ENCODE results near the gene IFT88. TPM values are rescaled to one million over a fixed set of nuclear protein-coding genes. Genes with fewer than 3 reads are reported as not detected.

IFT88 gene
- polyA plus RNA-seq, 3 donors: 2.9 to 4.5 (median 4.1) TPM

DNA sequence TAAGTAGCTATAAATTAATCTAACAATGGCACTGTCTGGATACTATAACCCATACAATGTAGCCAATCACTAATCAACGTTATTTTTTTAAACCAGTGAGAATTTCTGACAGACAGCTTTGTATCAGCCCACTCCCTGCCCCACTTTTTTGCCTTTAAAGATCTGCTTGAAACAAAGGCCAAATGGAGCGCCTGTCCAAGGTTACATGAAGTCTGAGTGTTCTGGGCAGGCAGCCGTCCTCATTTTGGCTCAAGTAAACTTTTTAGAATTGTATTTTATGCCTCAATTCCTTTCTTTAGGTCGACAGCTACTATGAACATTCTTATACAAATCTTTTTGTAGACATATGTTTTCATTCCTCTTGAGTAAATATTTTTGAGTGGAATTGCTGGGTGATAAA, 6.2 kb downstream of the IFT88 start:
- peaks cover 3 to 5% of the 10 kb centered on the region in 2 donors for H3K4me1 ChIP-seq (ENCODE audit: control insufficient read depth in 1 of 2, insufficient read depth in 2 of 2, low read length in 2 of 2)
- H3K9me3 Mint-ChIP-seq: peaks cover 5 to 14% (median 7%) of the 10 kb centered on the region in 7 donors
- intact Hi-C loops (cut with micrococcal nuclease): loop anchor here in 1 of 2 donors (10.0 kb wide), 1 partner anchor 48 kb away; the partner anchor contains the start of gene CRYL1
- H3K4me1 Mint-ChIP-seq: peaks cover 8% of the 10 kb centered on the region
- H2AFZ ChIP-seq (ENCODE audit: insufficient read depth, low read depth, low read length, poor library complexity, severe bottlenecking): no peak overlapping the region
- H3K9me3 ChIP-seq (replicated peaks in 1 of 2; ENCODE audit: control insufficient read depth in 1 of 2, insufficient read depth in 1 of 2, low read length in 2 of 2): no peaks in the 10 kb centered on the region
- H3K79me2 ChIP-seq (ENCODE audit: insufficient read depth, low read length): no peaks in the 10 kb centered on the region
- no peak overlapping the region for H3K27ac Mint-ChIP-seq
- 100% methylated on average over 1 of the region's 4 CpGs for WGBS (ENCODE audit: insufficient coverage)
- TF ChIP-seq, protein P1, sequence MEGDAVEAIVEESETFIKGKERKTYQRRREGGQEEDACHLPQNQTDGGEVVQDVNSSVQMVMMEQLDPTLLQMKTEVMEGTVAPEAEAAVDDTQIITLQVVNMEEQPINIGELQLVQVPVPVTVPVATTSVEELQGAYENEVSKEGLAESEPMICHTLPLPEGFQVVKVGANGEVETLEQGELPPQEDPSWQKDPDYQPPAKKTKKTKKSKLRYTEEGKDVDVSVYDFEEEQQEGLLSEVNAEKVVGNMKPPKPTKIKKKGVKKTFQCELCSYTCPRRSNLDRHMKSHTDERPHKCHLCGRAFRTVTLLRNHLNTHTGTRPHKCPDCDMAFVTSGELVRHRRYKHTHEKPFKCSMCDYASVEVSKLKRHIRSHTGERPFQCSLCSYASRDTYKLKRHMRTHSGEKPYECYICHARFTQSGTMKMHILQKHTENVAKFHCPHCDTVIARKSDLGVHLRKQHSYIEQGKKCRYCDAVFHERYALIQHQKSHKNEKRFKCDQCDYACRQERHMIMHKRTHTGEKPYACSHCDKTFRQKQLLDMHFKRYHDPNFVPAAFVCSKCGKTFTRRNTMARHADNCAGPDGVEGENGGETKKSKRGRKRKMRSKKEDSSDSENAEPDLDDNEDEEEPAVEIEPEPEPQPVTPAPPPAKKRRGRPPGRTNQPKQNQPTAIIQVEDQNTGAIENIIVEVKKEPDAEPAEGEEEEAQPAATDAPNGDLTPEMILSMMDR (IDR thresholded peaks at IDR 0.05): no peak
- H3K4me3 Mint-ChIP-seq: no peak overlapping the region
- no peak overlapping the region for H3K4me2 ChIP-seq (replicated peaks; ENCODE audit: extremely low read depth, low read length, poor library complexity, severe bottlenecking)
- H4K20me1 ChIP-seq (ENCODE audit: insufficient read depth, low read length): no peaks in the 10 kb centered on the region
- H3K27me3 Mint-ChIP-seq (ENCODE audit: low read depth in 3 of 3): no peaks in the 10 kb centered on the region
- peaks cover 16 to 29% of the 10 kb centered on the region in 2 donors for H3K36me3 Mint-ChIP-seq
- no peak overlapping the region for H3K9ac ChIP-seq (ENCODE audit: insufficient read depth, low read length, poor library complexity, severe bottlenecking)
- H3K27me3 ChIP-seq (ENCODE audit: control insufficient read depth in 2 of 2, insufficient read depth in 2 of 2, low read length in 2 of 2): no peaks in the 10 kb centered on the region
- no peak overlapping the region for H3K4me3 ChIP-seq (replicated peaks in 1 of 3; ENCODE audit: low read depth in 2 of 3, low read length in 3 of 3)
- no peak overlapping the region for H3K27ac ChIP-seq (ENCODE audit: low read depth in 1 of 2, low read length in 2 of 2)
- no peak for DNase-seq
- H3K36me3 ChIP-seq (replicated peaks in 1 of 2; ENCODE audit: control insufficient read depth in 1 of 2, insufficient read depth in 2 of 2, low read length in 2 of 2): no peaks in the 10 kb centered on the region

DNA sequence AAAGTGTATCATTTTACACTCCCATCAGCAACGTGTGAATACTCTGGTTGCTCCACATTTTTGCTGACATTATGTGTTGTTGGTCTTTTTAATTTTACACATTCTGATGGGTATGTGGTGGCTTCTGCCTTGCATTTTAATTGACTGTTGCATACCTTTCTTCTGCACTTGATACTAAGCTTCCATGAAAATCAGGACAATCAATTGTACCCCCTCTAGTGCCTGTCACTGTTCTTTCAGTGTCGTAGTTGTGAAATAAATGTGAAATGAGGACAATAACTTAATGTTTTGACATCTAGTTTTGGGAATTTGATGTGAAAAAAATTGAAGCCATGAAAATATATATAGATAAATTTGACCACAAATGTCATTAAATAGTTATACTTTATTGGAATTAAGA, 6.7 kb downstream of the IFT88 start:
- H3K4me1 ChIP-seq (ENCODE audit: control insufficient read depth in 1 of 2, insufficient read depth in 2 of 2, low read length in 2 of 2): peaks cover 0 to 2% of the 10 kb centered on the region in 2 donors
- Mint-ChIP-seq H3K4me1 (peaks cover 6% of the 10 kb centered on the region), H3K9me3 (peaks cover 5 to 14% (median 9%) of the 10 kb centered on the region in 7 donors), H3K36me3 (peaks cover 21 to 31% of the 10 kb centered on the region in 2 donors), H3K27me3 (ENCODE audit: low read depth in 3 of 3) (no peaks in the 10 kb centered on the region), H3K27ac (no peak overlapping the region), H3K4me3 (no peak overlapping the region)
- no peak overlapping the region for H2AFZ ChIP-seq (ENCODE audit: insufficient read depth, low read depth, low read length, poor library complexity, severe bottlenecking)
- DNase-seq: no peak
- TF ChIP-seq, protein P1 (IDR thresholded peaks at IDR 0.05): no peak
- no CpG with 5 or more reads among the region's 2 CpGs for WGBS (ENCODE audit: insufficient coverage)
- H3K27me3 ChIP-seq (ENCODE audit: control insufficient read depth in 2 of 2, insufficient read depth in 2 of 2, low read length in 2 of 2): no peaks in the 10 kb centered on the region
- intact Hi-C loops (cut with micrococcal nuclease): loop anchor here in 1 of 2 donors (10.0 kb wide), 1 partner anchor 49 kb away; the partner anchor contains the start of gene CRYL1
- no peaks in the 10 kb centered on the region for H3K79me2 ChIP-seq (ENCODE audit: insufficient read depth, low read length)
- H3K36me3 ChIP-seq (replicated peaks in 1 of 2; ENCODE audit: control insufficient read depth in 1 of 2, insufficient read depth in 2 of 2, low read length in 2 of 2): no peaks in the 10 kb centered on the region
- no peaks in the 10 kb centered on the region for H3K9me3 ChIP-seq (replicated peaks in 1 of 2; ENCODE audit: control insufficient read depth in 1 of 2, insufficient read depth in 1 of 2, low read length in 2 of 2)
- H3K9ac ChIP-seq (ENCODE audit: insufficient read depth, low read length, poor library complexity, severe bottlenecking): no peak overlapping the region
- no peak overlapping the region for H3K4me3 ChIP-seq (replicated peaks in 1 of 3; ENCODE audit: low read depth in 2 of 3, low read length in 3 of 3)
- no peak overlapping the region for H3K4me2 ChIP-seq (replicated peaks; ENCODE audit: extremely low read depth, low read length, poor library complexity, severe bottlenecking)
- no peaks in the 10 kb centered on the region for H4K20me1 ChIP-seq (ENCODE audit: insufficient read depth, low read length)
- no peak overlapping the region for H3K27ac ChIP-seq (ENCODE audit: low read depth in 1 of 2, low read length in 2 of 2)
